HepG2 (cell line): ENCODE data around the gene BTF3L4. TPM values are rescaled to one million over a fixed set of nuclear protein-coding genes. Genes with fewer than 3 reads are reported as not detected.

ENCODE experiments used
- ADNP ChIP-seq: sonication (generic); formaldehyde crosslinking; IDR thresholded peaks from 2 replicates; pipeline ENCODE4 v1.4.0; 2020; ENCODE audit warnings: missing genetic modification reagents
- ASH2L ChIP-seq: fragments of 300-600, 200-600 bp; sonication (generic); IDR thresholded peaks from 2 replicates; pipeline ENCODE4 v1.7.0; 2017; ENCODE audit warnings: low read depth, mild to moderate bottlenecking, moderate library complexity, mixed read lengths, low read length; ENCODE audit not compliant: insufficient read length
- HDAC2 ChIP-seq: sonication (generic); formaldehyde crosslinking; IDR thresholded peaks from 2 replicates; pipeline ENCODE4 v1.4.0; 2020; ENCODE audit warnings: missing genetic modification reagents
- MAFF ChIP-seq: IDR thresholded peaks from 2 replicates; pipeline ENCODE4 v1.6.1; 2011; ENCODE audit warnings: low read depth, low read length, improper control_type of control experiment
- MIER2 ChIP-seq: IDR thresholded peaks from 2 replicates; pipeline ENCODE4 v1.6.1; 2016; ENCODE audit warnings: missing biosample characterization, missing genetic modification reagents
- MTA1 ChIP-seq: sonication (generic); formaldehyde crosslinking; IDR thresholded peaks from 2 replicates; pipeline ENCODE4 v1.4.0; 2020; ENCODE audit warnings: missing genetic modification reagents, mild to moderate bottlenecking, borderline replicate concordance
- PATZ1 ChIP-seq: sonication (generic); formaldehyde crosslinking; IDR thresholded peaks from 2 replicates; pipeline ENCODE4 v1.4.0; 2020; ENCODE audit warnings: missing genetic modification reagents
- TOE1 ChIP-seq: sonication (generic); formaldehyde crosslinking; IDR thresholded peaks from 2 replicates; pipeline ENCODE4 v1.4.0; 2020; ENCODE audit warnings: mild to moderate bottlenecking, missing genetic modification reagents
- ZBTB40 ChIP-seq, 2 experiments: fragments of 450-650 bp in 1 of 2; sonication (generic) in 1 of 2; formaldehyde crosslinking in 1 of 2; IDR thresholded peaks; 2 replicates each; pipeline versions ENCODE4 v1.6.1 to v1.8.0; 2016 to 2022; ENCODE audit warnings: antibody characterized with exemption in 1 of 2, mild to moderate bottlenecking in 1 of 2, missing genetic modification reagents in 1 of 2
- ZNF18 ChIP-seq: sonication (generic); formaldehyde crosslinking; IDR thresholded peaks from 2 replicates; pipeline ENCODE4 v1.8.0; 2022; ENCODE audit warnings: mild to moderate bottlenecking, missing genetic modification reagents; ENCODE audit not compliant: insufficient replicate concordance
- ZNF615 ChIP-seq: sonication (generic); formaldehyde crosslinking; IDR thresholded peaks from 2 replicates; pipeline ENCODE4 v1.5.0; 2020; ENCODE audit warnings: mild to moderate bottlenecking, missing genetic modification reagents, borderline replicate concordance
- ZNF644 ChIP-seq: IDR thresholded peaks from 2 replicates; pipeline ENCODE4 v1.6.1; 2016; ENCODE audit warnings: low read depth
- polyA plus RNA-seq, 8 experiments: library from polyadenylated mRNA; depleted of rRNA in 3 of 8; stranded (reverse) in 7 of 8; unstranded in 1 of 8; fragments of >200 nt; fragmentation: Illumina TruSeq in 4 of 8; extraction: Trizol in 4 of 8; gene quantifications; 2 replicates each; pipeline versions ENCODE4 v1.2.1 to v1.2.3, GENCODE V29; 2011 to 2016; ENCODE audit warnings: low read depth in 4 of 8, missing spikeins in 1 of 8, mixed read lengths in 1 of 8; ENCODE audit not compliant: insufficient read depth in 1 of 8
- total RNA-seq, 5 experiments: library from RNA; depleted of rRNA; stranded (reverse); fragments of >200 nt; fragmentation: Illumina TruSeq; extraction: Trizol; gene quantifications; 2 replicates each; pipeline ENCODE4 v1.2.3, GENCODE V29; 2016; ENCODE audit warnings: low read depth in 1 of 5

BTF3L4 gene
- total and polyA plus RNA-seq, 2 of the 13 experiments (the other 11 are each of a cell fraction or from before 2014, with no cell fraction given): 59.0 to 74.3 TPM

- TF ChIP-seq ZBTB40 (IDR thresholded peaks at IDR 0.05) (peak; percentile 49), ZBTB40 (CRISPR knock-in tag; IDR thresholded peaks at IDR 0.05) (peak; percentile 89), MAFF (no peak), ZNF615 (no peak), ASH2L (peak; percentile 72), MIER2 (CRISPR knock-in tag) (peak; percentile 79; the same call in 1 of the 2 replicates), MTA1 (CRISPR knock-in tag) (peak; percentile 62), HDAC2 (CRISPR knock-in tag) (peak; percentile 98), ZNF18 (CRISPR knock-in tag) (peak; percentile 40), PATZ1 (CRISPR knock-in tag) (peak; percentile 70; the same call in 1 of the 2 replicates), TOE1 (CRISPR knock-in tag) (no peak), ZNF644 (CRISPR knock-in tag) (peak; percentile 92), ADNP (no peak)
Observed at GRCh38 chr1:52037402-52037814, 18.7 kb upstream of the BTF3L4 start (continued).
